GM12801 (cell line): ENCODE data around the gene PPP1R37.

ENCODE experiments used
- TF ChIP-seq, protein P1 (sequence below): IDR thresholded peaks from one replicate; pipeline ENCODE4 v1.5.1; 2011; ENCODE audit warnings: control low read depth; ENCODE audit not compliant: insufficient read length; ENCODE audit errors: extremely low read depth

The PPP1R37 gene

DNA sequence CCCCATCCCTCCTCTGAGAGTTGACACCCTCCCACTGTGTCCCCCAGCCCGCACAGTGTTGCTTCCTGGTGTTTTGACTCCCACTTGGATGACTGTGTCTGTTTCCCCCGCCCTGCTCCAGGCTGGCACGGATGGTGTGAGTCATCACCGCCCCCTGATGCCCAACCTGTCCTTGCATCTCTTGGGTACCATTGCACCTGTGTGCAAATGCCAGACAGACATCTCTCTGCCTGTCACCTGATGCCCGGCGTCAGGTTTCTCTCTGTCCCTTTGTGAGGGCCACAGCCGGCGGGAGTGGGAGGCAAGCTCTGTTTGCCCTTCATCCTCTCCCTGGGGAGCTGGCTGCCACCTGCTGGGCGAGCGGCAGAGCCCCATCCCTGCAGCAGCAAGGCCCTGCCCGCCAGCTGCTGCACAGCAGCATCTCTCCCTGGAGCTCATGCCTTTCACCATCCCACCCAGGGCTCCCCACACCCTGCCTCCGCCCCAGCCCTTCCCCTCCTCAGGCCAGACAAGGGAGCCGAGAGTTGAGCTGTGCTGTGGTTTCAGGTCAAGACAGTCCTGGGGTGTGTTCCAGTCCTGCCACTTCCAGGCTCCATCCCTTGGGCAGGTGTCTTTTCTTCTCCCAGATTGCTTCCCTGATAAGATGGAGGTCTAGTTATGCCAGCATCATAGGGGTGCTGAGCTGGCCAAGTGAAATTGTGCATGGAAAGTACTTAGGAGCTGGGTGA lies 38.1 kb downstream of the PPP1R37 start:
- TF ChIP-seq, protein P1, sequence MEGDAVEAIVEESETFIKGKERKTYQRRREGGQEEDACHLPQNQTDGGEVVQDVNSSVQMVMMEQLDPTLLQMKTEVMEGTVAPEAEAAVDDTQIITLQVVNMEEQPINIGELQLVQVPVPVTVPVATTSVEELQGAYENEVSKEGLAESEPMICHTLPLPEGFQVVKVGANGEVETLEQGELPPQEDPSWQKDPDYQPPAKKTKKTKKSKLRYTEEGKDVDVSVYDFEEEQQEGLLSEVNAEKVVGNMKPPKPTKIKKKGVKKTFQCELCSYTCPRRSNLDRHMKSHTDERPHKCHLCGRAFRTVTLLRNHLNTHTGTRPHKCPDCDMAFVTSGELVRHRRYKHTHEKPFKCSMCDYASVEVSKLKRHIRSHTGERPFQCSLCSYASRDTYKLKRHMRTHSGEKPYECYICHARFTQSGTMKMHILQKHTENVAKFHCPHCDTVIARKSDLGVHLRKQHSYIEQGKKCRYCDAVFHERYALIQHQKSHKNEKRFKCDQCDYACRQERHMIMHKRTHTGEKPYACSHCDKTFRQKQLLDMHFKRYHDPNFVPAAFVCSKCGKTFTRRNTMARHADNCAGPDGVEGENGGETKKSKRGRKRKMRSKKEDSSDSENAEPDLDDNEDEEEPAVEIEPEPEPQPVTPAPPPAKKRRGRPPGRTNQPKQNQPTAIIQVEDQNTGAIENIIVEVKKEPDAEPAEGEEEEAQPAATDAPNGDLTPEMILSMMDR, result no peak

DNA sequence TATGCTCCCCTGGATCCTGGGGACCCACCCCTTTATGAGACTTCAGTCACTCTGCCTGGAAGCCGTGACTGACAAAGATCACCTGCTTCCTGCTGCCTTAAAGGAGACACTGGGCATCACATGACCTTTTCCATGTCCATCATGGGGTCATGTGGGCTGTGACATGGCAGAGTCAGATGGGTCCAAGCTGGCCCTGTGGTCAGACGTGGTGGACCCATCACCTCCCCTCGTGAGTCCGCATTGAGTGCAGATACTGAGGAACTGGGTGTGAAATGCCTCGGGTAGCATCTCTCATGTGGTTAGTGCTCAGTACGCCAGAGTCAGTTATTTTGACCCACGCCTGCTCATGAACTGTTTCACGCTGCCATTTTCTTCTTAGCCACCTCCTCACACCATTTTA lies 40.7 kb downstream of the PPP1R37 start:
- TF ChIP-seq, protein P1, result no peak

DNA sequence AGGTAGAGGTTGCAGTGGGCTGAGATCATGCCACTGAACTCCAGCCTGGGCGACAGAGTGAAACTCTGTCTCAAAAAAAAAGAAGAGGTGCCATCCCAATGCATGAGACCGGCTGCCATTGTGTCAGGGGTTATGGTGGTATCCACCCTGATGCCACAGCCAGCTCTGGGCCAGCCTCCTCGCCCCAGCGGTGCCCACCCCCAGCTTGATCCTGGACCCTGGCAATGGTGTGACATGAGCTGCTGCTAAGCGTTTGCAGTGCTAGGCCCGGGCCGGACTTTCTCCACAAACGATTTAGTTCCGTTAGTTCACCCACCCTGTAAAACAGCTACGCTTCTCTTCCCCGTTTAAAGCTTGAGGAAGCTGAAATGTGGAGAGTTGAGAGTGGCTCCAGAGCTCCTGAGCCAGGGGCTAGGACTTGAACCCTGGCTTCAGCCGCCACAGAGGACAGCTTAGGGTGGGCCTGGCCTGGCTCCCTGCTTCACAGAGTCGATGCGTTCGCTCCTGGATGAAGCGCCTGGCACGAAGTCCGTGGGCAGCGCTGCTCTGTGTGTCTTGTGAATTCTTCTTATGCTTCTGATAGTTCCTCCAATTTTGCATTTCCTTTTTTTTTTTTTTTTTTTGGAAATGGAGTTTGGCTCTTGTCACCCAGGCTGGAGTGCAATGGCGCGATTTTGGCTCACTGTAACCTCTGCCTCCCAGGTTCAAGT lies 42.4 kb downstream of the PPP1R37 start:
- TF ChIP-seq, protein P1, result no peak

DNA sequence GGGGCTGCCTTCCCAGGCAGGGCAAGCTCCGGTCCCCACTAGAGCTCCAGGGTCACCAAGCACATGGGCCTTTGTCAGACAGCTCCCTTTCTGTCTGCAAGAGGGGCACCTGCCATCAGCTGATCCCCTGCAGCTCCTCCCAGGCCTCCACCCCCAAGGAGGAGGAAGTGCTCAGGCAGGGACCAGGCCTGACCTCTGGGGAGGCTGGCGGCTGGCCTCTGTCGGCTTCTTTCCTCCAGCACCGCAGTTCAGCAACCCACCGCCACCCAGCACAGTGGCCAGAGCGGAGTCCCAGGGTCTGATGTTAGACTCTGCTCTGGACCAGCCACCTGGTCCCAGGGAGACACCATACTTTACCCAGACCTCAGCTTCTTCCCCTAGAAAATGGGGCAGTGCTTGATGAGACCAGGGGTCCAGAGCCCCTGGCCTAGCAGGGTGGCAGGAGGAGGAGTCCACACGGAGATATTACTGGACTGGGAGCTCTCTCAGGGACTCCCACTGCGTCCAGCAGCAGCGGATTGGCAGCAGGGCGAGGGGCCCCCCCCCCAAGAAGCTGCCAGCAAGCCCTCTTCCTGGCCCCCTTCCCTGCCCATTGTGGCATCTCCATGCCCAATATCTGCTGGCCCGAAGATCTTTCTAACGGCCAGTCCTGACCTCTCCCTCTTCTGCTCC lies 43.7 kb downstream of the PPP1R37 start:
- TF ChIP-seq, protein P1, result no peak

DNA sequence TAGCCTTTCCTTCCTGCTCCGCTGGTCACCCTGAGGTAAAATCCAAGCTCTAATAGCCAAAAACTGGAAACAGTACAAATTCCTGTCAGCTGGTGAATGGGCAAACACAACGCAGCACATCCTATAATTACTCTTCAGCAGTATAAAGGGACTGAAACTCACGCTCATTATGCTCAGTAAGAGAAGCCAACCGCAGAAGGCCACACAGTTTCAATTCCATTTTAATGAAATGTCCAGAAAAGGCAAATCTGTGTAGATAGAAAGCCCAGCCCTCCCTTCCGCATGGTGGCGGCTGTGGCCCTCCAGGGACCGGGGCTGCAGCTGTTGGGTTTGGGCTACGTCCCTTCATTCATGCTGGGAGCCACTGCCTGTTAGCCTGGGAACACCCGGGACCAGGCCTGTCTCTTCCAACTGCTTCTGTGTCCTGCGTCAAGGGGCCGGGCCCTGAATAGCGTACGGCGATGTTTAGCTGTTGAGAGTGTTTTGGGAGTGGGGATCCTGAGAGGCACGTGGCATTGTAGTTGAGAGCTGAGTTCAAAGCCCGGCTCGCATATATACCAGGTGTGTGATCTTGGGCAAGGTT lies 44.3 kb downstream of the PPP1R37 start:
- TF ChIP-seq, protein P1, result no peak

DNA sequence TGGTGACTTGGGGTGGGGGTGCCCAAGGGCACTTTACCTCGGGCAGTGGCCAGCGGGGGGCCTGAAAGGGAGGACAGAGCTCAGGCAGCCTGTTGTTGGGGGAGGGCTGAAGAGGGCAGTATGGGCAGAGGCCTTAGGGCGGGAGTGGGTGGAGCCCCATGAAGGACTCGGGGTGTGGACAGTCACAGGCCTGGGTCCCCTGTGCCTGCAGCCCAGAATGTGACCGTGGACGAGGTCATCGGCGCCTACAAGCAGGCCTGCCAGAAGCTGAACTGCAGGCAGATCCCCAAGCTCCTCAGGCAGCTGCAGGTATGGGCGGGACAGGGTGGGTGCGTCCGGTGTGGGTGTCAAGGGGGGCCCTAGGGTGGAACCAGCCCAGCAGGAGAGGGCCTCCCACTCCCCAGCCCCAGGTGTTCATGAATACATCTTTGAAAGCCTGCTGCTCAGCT lies 45.3 kb downstream of the PPP1R37 start:
- TF ChIP-seq, protein P1, result no peak
